HG03196 (cell line): ENCODE data around the gene TBX18.

Source experiments
- ATAC-seq: cut with Tn5 transposase; IDR thresholded peaks from one replicate; pipeline ENCODE4 v1.9.1; 2021; ENCODE audit not compliant: unreplicated experiment

The TBX18 gene

GRCh38 chr6:84749181-84749580, 15.2 kb downstream of the TBX18 start:
- no peak for ATAC-seq

GRCh38 chr6:84748376-84748775, 16.0 kb downstream of the TBX18 start:
- no peak for ATAC-seq

- no peak for ATAC-seq
Measured at GRCh38 chr6:84743616-84744015, 20.8 kb downstream of the TBX18 start.

- ATAC-seq: no peak
Measured at GRCh38 chr6:84740385-84740784, 24.0 kb downstream of the TBX18 start.

GRCh38 chr6:84739866-84740208, 24.6 kb downstream of the TBX18 start:
- no peak for ATAC-seq

- no peak for ATAC-seq
Measured at GRCh38 chr6:84738996-84739865, 25.2 kb downstream of the TBX18 start.

GRCh38 chr6:84733889-84734288, 30.5 kb downstream of the TBX18 start:
- ATAC-seq: no peak

GRCh38 chr6:84731901-84732300, 32.5 kb downstream of the TBX18 start:
- no peak for ATAC-seq

GRCh38 chr6:84731401-84731800, 33.0 kb downstream of the TBX18 start:
- no peak for ATAC-seq

GRCh38 chr6:84728602-84729001, 35.8 kb downstream of the TBX18 start:
- peak; percentile 67 for ATAC-seq

GRCh38 chr6:84719152-84719551, 45.2 kb downstream of the TBX18 start:
- ATAC-seq: no peak

GRCh38 chr6:84718038-84718955, 46.1 kb downstream of the TBX18 start:
- ATAC-seq: no peak

GRCh38 chr6:84709121-84709520, 55.3 kb downstream of the TBX18 start:
- no peak for ATAC-seq

GRCh38 chr6:84707171-84707570, 57.2 kb downstream of the TBX18 start:
- ATAC-seq: no peak

- ATAC-seq: no peak
Measured at GRCh38 chr6:84696166-84696565, 68.2 kb downstream of the TBX18 start.

GRCh38 chr6:84691978-84692623, 72.3 kb downstream of the TBX18 start:
- no peak for ATAC-seq

GRCh38 chr6:84688141-84688873, 76.1 kb downstream of the TBX18 start:
- no peak for ATAC-seq

- ATAC-seq: no peak
Measured at GRCh38 chr6:84687431-84687830, 77.0 kb downstream of the TBX18 start.

- ATAC-seq: no peak
Measured at GRCh38 chr6:84685983-84686584, 78.3 kb downstream of the TBX18 start.

- no peak for ATAC-seq
Measured at GRCh38 chr6:84681693-84682326, 82.6 kb downstream of the TBX18 start.
